GM23338 (cell line): Measurements from ENCODE around the gene LPAR1.

ENCODE experiments used
- EZH2 ChIP-seq: fragments of 200-600 bp; sonication (generic); IDR thresholded peaks from one replicate; pipeline ENCODE4 v1.8.0; 2017; ENCODE audit warnings: antibody characterized with exemption, mild to moderate bottlenecking, low read depth; ENCODE audit not compliant: unreplicated experiment
- TF ChIP-seq, protein P1 (sequence below), 2 experiments: fragments of 200-600 bp in 1 of 2; sonication (generic) in 1 of 2; conservative IDR thresholded peaks; 2 replicates each; pipeline versions ENCODE4 v1.5.1 to v1.6.1; 2016 to 2017; ENCODE audit warnings: antibody characterized with exemption in 2 of 2, low read depth in 2 of 2, mild to moderate bottlenecking in 2 of 2, moderate library complexity in 1 of 2

DNA sequence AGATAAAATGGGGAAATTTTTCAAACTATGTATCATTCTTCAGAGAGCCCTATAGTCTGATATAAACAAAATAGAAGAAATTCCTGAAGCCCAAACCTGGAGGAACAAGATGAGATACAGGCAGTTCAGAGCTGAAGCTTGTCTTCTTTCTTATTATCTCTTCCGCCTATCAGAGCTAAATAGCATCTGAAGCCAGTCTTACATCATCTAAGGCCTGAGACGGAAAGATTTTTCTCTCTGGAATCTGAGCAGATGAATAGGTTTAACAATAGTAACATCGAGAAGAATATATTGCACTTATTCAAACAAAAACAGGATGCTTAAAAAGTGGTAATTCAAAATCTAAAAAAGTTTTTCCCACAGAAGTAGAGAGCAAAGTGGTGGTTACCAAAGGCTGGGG, 59.8 kb downstream of the LPAR1 start:
- TF ChIP-seq EZH2, result no peak
- TF ChIP-seq, protein P1, sequence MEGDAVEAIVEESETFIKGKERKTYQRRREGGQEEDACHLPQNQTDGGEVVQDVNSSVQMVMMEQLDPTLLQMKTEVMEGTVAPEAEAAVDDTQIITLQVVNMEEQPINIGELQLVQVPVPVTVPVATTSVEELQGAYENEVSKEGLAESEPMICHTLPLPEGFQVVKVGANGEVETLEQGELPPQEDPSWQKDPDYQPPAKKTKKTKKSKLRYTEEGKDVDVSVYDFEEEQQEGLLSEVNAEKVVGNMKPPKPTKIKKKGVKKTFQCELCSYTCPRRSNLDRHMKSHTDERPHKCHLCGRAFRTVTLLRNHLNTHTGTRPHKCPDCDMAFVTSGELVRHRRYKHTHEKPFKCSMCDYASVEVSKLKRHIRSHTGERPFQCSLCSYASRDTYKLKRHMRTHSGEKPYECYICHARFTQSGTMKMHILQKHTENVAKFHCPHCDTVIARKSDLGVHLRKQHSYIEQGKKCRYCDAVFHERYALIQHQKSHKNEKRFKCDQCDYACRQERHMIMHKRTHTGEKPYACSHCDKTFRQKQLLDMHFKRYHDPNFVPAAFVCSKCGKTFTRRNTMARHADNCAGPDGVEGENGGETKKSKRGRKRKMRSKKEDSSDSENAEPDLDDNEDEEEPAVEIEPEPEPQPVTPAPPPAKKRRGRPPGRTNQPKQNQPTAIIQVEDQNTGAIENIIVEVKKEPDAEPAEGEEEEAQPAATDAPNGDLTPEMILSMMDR (conservative IDR thresholded peaks at IDR 0.05; ENCODE audit: low read depth in 2 of 2), result no peak
